Measurements from ENCODE around the gene PPP1R12B. TPM values are rescaled to one million over a fixed set of nuclear protein-coding genes. Genes with fewer than 3 reads are reported as not detected.
"Not testable (repeated sequence)": the region's sequence is repeated elsewhere in the genome, so short reads cannot be mapped to it uniquely, and the experiment has no call there.

Gene PPP1R12B
- total RNA-seq, 8 experiments from 2014 or later: 9.7 to 113 (median 18.6) TPM

- in situ Hi-C loops (cut with MboI; ENCODE audit: low pct_unique_long_range_greater_than_20kb in 2 of 9, low sequenced_read_pairs in 9 of 9, unreplicated experiment in 9 of 9): no loop called here
- no peak overlapping the region for H3K4me3 ChIP-seq
- H3K4me1 ChIP-seq (replicated peaks in 1 of 2): peaks cover 0 to 2% of the 10 kb centered on the region in 2 donors
- no peak overlapping the region for H3K27ac ChIP-seq
- ATAC-seq (replicated peaks in 6 of 8): no peak
- WGBS, 10 experiments: 70 to 100% (median 85%) methylated on average over 1 of the region's 1 CpG; no CpG with 5 or more reads in 4 of the 10 experiments
These were observed 68.1 kb downstream of the PPP1R12B start for GRCh38 chr1:202416641-202417040.

DNA sequence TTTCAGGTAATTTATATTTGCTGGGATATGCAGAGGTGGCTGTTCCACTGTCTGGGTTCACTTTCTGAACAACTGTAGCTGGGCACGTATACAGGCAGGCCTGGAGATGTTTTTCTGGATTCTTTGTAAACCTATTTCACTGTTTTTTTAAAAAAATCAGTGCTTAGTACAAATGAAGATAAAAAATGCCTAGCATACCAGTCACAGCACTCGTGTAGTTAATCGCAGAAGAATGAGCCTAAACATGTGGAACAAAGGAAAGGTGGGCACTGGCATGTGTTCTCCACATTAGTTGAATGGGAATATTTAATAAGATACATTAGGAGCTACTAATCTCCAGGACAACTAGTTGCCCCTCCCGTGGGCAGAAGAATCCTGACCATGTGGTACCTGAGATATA lies 68.6 kb downstream of the PPP1R12B start:
- H3K4me3 ChIP-seq; H3K27ac ChIP-seq; H3K4me1 ChIP-seq (replicated peaks in 1 of 2); in situ Hi-C loops (cut with MboI; ENCODE audit: low pct_unique_long_range_greater_than_20kb in 2 of 9, low sequenced_read_pairs in 9 of 9, unreplicated experiment in 9 of 9): not testable (repeated sequence)
- 60 to 100% (median 80%) methylated on average over 1 to 3 of the region's 4 CpGs; no CpG with 5 or more reads in 3 of the 10 experiments for WGBS, 10 experiments
- peak in 1 of 8 experiments; percentile 31 for ATAC-seq (replicated peaks in 6 of 8)

- H3K4me1 ChIP-seq (replicated peaks in 1 of 2); H3K4me3 ChIP-seq; H3K27ac ChIP-seq; in situ Hi-C loops (cut with MboI; ENCODE audit: low pct_unique_long_range_greater_than_20kb in 2 of 9, low sequenced_read_pairs in 9 of 9, unreplicated experiment in 9 of 9): not testable (repeated sequence)
- ATAC-seq (replicated peaks in 6 of 8): peak in 1 of 8 experiments; percentile 94
These were observed 69.3 kb downstream of the PPP1R12B start for GRCh38 chr1:202417762-202418201.

DNA sequence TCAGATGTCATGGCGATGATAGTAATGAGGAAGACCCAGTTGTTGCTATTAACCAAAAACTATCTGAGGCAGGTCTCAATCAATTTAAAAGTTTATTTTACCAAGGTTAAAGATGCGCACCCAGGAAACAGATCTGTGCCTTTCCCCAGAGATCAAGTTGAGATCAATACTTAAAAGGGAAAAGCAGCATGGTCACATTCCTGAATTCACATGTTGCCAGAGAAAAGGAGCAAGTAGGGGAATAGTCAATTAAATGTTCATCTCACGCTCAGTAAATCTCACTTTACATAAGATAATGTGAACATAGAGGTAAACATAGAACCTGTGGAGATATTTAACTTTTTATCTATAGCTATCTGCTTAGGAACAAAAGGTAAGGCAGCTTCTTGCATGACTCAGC lies 71.2 kb downstream of the PPP1R12B start:
- not testable (repeated sequence) for H3K27ac ChIP-seq

DNA sequence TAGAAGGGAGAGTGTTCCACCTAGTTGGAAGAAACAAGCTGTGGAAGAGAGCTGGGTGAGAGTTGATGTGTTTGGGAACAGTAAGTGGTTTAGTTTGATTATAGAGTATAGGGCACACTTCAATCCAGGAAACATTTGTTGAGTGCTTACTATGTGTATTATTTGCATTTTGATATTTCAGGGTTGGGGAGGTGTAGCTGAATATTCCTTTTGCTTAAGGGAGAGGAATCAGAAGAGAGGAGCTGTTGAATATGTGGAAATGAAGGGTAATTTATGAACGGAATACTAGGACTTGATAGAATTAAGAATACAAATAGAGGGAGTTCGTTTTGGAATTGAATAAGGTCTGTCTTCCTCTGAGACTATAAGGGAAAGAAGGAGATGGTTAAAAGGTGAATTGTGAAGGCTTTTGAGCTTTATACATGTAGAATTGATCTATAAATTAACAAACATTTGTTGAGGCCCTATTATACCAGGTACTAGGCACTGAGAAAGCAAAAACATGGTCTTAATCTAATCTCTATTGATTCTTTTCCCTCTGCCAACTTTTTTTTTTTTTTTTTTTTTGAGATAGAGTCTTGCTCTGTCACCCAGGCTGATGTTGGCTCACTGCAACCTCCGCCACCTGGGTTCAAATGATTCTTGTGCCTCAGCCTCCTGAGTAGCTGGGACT lies 72.1 kb downstream of the PPP1R12B start:
- H3K27ac ChIP-seq; in situ Hi-C loops (cut with MboI; ENCODE audit: low pct_unique_long_range_greater_than_20kb in 2 of 9, low sequenced_read_pairs in 9 of 9, unreplicated experiment in 9 of 9); H3K4me3 ChIP-seq; H3K4me1 ChIP-seq (replicated peaks in 1 of 2): not testable (repeated sequence)
- WGBS, 10 experiments: 0 to 100% (median 75%) methylated on average over 1 to 3 of the region's 3 CpGs; no CpG with 5 or more reads in 2 of the 10 experiments
- ATAC-seq (replicated peaks in 6 of 8): peak in 3 of 8 experiments; percentile 66 to 80 (median 75)

More for the DNA sequence above, 71.2 kb downstream of the PPP1R12B start:
- H3K4me1 ChIP-seq (replicated peaks in 1 of 2); in situ Hi-C loops (cut with MboI; ENCODE audit: low pct_unique_long_range_greater_than_20kb in 2 of 9, low sequenced_read_pairs in 9 of 9, unreplicated experiment in 9 of 9); H3K4me3 ChIP-seq; ATAC-seq (replicated peaks in 6 of 8): not testable (repeated sequence)
- WGBS, 10 experiments: 59 to 100% (median 89%) methylated on average over 1 to 3 of the region's 3 CpGs; no CpG with 5 or more reads in 2 of the 10 experiments

DNA sequence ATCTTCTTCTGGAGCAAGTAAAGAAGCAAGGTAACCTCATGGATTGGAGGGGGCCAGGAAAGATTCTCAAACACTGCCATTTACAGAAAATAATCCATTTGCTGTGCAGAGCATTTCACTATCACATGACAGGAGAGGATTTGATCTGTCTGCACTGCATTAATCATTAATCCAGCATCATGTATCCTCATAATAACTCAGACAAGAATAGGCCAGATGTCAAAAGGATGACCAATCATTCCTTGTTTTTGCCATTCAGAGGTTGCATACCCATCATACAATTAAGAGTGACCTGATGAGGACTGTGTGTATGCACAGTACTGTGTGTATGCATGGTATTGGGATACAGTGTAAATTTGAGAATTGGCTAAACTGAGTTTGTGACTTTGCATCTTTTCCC lies 74.2 kb downstream of the PPP1R12B start:
- H3K4me1 ChIP-seq (replicated peaks in 1 of 2); H3K27ac ChIP-seq; in situ Hi-C loops (cut with MboI; ENCODE audit: low pct_unique_long_range_greater_than_20kb in 2 of 9, low sequenced_read_pairs in 9 of 9, unreplicated experiment in 9 of 9); H3K4me3 ChIP-seq: not testable (repeated sequence)
- ATAC-seq (replicated peaks in 6 of 8): peak in 1 of 8 experiments; percentile 17

- 90 to 100% (median 93%) methylated on average over 1 to 5 of the region's 5 CpGs; no CpG with 5 or more reads in 4 of the 10 experiments for WGBS, 10 experiments
- ATAC-seq (replicated peaks in 6 of 8); in situ Hi-C loops (cut with MboI; ENCODE audit: low pct_unique_long_range_greater_than_20kb in 2 of 9, low sequenced_read_pairs in 9 of 9, unreplicated experiment in 9 of 9); H3K4me1 ChIP-seq (replicated peaks in 1 of 2); H3K4me3 ChIP-seq; H3K27ac ChIP-seq: not testable (repeated sequence)
These were observed 75.8 kb downstream of the PPP1R12B start for GRCh38 chr1:202424260-202424659.

GRCh38 chr1:202430111-202430510 lies 81.6 kb downstream of the PPP1R12B start:
- H3K4me3 ChIP-seq; H3K4me1 ChIP-seq (replicated peaks in 1 of 2); H3K27ac ChIP-seq; in situ Hi-C loops (cut with MboI; ENCODE audit: low pct_unique_long_range_greater_than_20kb in 2 of 9, low sequenced_read_pairs in 9 of 9, unreplicated experiment in 9 of 9): not testable (repeated sequence)
- WGBS, 10 experiments: 86 to 100% (median 89%) methylated on average over 1 of the region's 1 CpG; no CpG with 5 or more reads in 6 of the 10 experiments
- peak in 1 of 8 experiments; percentile 48 for ATAC-seq (replicated peaks in 6 of 8)

GRCh38 chr1:202432338-202432737 lies 83.8 kb downstream of the PPP1R12B start:
- H3K4me1 ChIP-seq (replicated peaks in 1 of 2); H3K27ac ChIP-seq; in situ Hi-C loops (cut with MboI; ENCODE audit: low pct_unique_long_range_greater_than_20kb in 2 of 9, low sequenced_read_pairs in 9 of 9, unreplicated experiment in 9 of 9); H3K4me3 ChIP-seq; ATAC-seq (replicated peaks in 6 of 8): not testable (repeated sequence)
- WGBS, 10 experiments: 83 to 100% (median 96%) methylated on average over 1 to 2 of the region's 2 CpGs; no CpG with 5 or more reads in 4 of the 10 experiments

- H3K4me3 ChIP-seq: no peak overlapping the region
- WGBS, 10 experiments: 69 to 100% (median 92%) methylated on average over 1 to 3 of the region's 3 CpGs; no CpG with 5 or more reads in 1 of the 10 experiments
- no peaks in the 10 kb centered on the region for H3K4me1 ChIP-seq (replicated peaks in 1 of 2)
- in situ Hi-C loops (cut with MboI; ENCODE audit: low pct_unique_long_range_greater_than_20kb in 2 of 9, low sequenced_read_pairs in 9 of 9, unreplicated experiment in 9 of 9): no loop called here
- no peak for ATAC-seq (replicated peaks in 6 of 8)
- no peak overlapping the region for H3K27ac ChIP-seq
These were observed 84.9 kb downstream of the PPP1R12B start for GRCh38 chr1:202433155-202434043.

DNA sequence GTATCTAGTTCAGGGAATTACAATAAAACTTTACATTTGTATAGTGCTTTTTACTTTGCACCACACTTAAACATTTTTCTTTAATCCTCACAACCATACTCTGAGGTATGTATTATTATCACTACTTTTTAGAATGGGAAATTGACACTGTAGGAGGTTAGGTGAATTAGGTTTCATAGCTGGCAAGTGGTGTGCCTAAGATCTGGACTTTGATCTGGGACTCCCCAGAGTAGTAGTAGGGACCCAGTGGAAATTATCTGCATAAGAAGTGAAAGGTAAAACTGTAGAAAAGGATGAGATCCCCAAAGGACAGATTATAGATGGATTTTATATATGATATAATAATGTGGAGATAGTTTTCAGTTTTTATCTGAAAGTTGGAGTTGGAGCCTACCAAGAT lies 85.6 kb downstream of the PPP1R12B start:
- ATAC-seq (replicated peaks in 6 of 8): no peak
- Histone ChIP-seq H3K27ac (no peak overlapping the region), H3K4me1 (replicated peaks in 1 of 2) (no peaks in the 10 kb centered on the region), H3K4me3 (no peak overlapping the region)
- in situ Hi-C loops (cut with MboI; ENCODE audit: low pct_unique_long_range_greater_than_20kb in 2 of 9, low sequenced_read_pairs in 9 of 9, unreplicated experiment in 9 of 9): no loop called here

DNA sequence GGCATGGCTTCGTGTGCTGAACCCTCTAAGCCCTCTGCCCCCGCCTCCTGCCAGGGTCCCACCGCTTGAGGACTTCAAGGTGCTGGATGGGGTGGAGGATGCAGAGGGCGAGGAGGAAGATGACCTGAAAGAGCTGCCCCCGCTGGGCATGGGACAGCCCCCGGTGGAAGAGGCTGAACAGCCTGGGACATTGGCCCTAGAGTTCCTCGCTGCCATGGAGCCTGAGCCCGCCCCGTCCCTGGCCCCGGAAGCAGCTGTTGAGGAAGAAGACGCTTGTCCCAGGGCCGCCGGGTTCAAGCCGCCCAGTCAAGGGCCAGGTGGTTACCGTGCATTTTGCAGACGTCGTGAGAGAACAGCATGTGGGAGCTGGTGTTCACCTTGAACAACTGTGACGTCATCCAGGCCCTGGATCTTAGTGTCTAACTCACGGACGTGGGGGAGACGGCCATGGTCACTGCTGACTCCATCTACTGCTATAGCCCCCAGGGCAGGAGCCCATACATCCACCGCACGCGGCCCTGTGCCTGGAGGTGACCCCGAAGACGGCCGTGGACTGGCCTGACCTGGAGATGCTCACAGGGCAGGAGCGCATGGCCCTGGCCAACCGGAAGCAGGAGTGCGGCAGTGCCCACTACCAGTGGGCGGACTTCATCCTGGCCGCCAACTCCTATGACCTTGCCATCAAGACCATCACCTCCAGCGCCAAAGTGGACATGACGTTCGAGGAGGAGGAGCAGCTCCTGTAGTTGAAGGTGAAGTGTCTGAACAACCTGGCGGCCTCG lies 90.1 kb downstream of the PPP1R12B start:
- in situ Hi-C loops (cut with MboI; ENCODE audit: low pct_unique_long_range_greater_than_20kb in 2 of 9, low sequenced_read_pairs in 9 of 9, unreplicated experiment in 9 of 9): no loop called here
- no peaks in the 10 kb centered on the region for H3K4me1 ChIP-seq (replicated peaks in 1 of 2)
- WGBS, 10 experiments: 73 to 100% (median 97%) methylated on average over 1 to 22 of the region's 37 CpGs; no CpG with 5 or more reads in 1 of the 10 experiments
- no peak overlapping the region for H3K27ac ChIP-seq
- H3K4me3 ChIP-seq: no peak overlapping the region
- ATAC-seq (replicated peaks in 6 of 8): peak in 2 of 8 experiments; percentile 9 to 13

- ATAC-seq (replicated peaks in 6 of 8): no peak
- H3K27ac ChIP-seq: no peak overlapping the region
- H3K4me1 ChIP-seq (replicated peaks in 1 of 2): no peaks in the 10 kb centered on the region
- in situ Hi-C loops (cut with MboI; ENCODE audit: low pct_unique_long_range_greater_than_20kb in 2 of 9, low sequenced_read_pairs in 9 of 9, unreplicated experiment in 9 of 9): no loop called here
- no peak overlapping the region for H3K4me3 ChIP-seq
- 50 to 100% (median 91%) methylated on average over 1 to 12 of the region's 14 CpGs; no CpG with 5 or more reads in 5 of the 10 experiments for WGBS, 10 experiments
These were observed 90.8 kb downstream of the PPP1R12B start for GRCh38 chr1:202439308-202439707.
